GM21381 (cell line): Measurements from ENCODE around the gene CDH24.

Experiments used
- ATAC-seq: cut with Tn5 transposase; IDR thresholded peaks from one replicate; pipeline ENCODE4 v1.9.1; 2021; ENCODE audit warnings: mild to moderate bottlenecking, moderate library complexity; ENCODE audit not compliant: unreplicated experiment

CDH24 gene

DNA sequence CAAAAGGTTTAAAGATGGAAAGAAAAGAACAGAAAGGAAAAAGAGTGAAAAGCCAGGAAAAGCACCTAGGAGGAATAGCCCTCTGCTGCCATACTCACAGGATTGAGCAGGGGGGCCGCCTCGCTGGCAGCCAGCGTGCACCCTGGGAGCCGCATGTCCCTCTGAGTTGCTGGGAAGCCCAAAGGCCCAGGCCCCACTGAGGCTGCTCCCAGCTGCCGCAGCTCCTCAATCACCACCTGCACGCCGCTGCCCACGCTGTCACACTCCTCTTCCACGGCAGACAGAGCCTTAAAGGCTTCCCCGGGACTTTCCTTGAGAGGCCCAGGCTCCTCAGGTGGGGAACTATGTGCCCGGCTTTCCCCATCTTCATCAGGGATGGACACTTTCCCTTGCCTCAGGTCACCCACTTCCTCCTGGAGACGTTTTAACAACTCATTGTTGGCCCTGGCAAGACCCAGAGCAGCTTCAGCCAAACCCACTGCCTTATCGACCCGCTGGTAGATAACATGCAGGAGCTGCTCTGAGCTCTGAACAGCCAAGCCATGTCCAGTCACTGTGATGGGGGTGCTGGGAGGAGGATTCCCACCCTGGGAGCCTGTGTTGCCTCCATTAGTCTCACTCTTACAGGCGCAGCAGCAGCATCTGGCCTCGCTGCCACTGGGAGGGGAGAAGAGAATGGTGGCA is 58.8 kb downstream of the CDH24 start:
- no peak for ATAC-seq

DNA sequence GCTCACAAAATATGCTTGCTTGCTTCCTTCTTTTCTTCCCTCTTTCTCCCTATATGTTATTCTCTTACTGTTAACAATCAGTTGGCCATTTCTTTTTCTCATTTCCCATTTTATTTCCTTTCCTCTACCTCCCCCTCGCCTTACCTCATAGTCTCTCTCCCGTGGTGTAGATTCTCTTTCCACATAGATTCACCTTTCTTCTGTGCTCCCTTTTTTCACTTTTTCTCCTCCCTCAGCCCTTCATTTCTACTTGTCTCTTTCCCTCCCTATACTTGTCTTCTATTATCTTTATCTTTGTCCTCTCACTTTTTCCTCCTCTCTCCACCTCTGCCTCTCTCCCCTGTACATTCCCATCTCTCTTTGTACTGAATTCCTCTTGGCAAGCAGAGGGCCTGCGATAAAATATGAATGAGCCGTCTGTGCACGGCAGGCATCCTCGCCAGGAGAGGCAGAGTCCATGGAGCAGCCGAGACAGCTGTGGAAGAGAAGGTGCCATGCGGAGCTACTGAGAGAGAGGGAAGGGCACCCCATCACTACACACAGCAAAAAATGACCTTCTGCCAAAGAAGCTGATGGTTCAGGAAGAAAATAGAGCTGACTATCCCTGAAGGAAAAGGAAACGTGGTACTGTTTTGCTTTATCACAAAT is 59.5 kb downstream of the CDH24 start:
- ATAC-seq = no peak
